ENCODE results near the gene DACH1. TPM values are rescaled to one million over a fixed set of nuclear protein-coding genes. Genes with fewer than 3 reads are reported as not detected.
"Not testable (repeated sequence)": the region's sequence is repeated elsewhere in the genome, so short reads cannot be mapped to it uniquely, and the experiment has no call there.

Gene DACH1
- total RNA-seq, 8 experiments from 2014 or later = 0.20 to 74.1 (median 38.8) TPM

DNA sequence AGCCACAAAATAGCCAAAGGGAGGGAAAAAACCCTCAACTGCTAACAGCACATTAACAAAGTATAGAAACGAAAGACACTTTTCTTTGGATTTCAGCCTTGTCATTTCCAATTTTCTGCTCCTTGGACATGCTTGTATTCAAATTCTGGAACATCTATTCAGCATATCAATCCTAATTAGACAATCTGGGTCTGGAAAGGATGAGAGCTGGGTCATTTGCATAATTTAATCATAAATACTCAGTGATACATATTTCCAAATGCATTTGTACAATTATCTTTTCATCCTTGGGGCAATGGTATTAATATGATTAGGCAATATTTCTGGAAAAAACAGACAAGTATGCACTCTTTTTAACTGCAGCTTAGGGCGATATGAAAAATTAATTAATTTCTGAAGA, 14.3 kb downstream of the DACH1 start:
- H3K27ac ChIP-seq = no peak overlapping the region
- 10 to 84% (median 65%) methylated on average over 1 to 2 of the region's 2 CpGs; no CpG with 5 or more reads in 1 of the 10 experiments for WGBS, 10 experiments
- in situ Hi-C loops (cut with MboI; ENCODE audit: low pct_unique_long_range_greater_than_20kb in 2 of 9, low sequenced_read_pairs in 9 of 9, unreplicated experiment in 9 of 9) = loop anchor here in 2 of 9 experiments (25.0 kb wide), 2 partner anchors 240 to 540 kb away; no protein-coding TSS in a partner anchor
- peaks cover 33 to 74% of the 10 kb centered on the region in 2 donors for H3K4me1 ChIP-seq (replicated peaks in 1 of 2)
- no peak for ATAC-seq (replicated peaks in 6 of 8)
- H3K4me3 ChIP-seq = no peak overlapping the region

DNA sequence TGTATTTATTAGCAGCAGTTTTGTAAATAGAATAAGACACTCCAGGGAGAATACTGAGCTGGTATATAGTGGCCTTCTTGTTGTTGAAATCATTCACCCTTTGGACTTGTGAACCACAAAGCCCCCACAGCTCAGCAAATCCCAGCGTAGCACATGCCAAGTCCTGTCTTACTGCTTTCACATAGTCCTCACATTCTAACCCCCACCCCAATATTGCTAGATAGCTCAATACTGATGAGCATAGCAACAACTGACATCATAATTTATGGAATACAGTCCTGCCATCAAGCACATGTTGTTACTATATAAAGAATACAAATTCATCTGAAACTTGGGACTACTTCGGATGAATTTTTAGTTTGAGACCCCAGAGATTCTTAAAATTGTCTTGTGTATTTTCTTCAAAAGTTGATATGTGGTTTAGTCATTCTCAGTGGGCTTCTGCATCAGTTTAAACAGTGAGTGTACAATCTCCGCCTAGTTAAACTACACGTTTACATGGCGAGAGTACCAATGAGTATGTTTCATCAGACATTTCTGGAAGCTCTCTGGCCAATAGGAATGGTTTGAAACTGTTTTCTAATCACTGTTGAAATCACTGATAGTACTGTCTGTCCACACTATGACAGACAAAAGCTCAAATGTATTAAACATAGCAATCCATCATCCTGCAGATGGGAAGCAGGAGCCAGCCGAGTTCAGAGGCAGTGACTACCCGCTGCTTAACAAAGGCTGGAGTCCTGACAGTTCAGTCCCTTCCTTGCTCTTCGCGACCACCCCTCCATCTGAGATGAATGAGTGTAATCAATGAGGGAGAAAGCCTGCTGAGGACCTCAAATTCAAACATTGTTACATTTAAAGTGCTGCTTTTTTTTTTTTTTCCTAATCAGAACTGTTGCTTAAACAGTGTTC, 15.2 kb downstream of the DACH1 start:
- Histone ChIP-seq H3K4me3 (peak overlapping the region in 3 of 5 donors; percentile 1 to 18 (median 16)), H3K4me1 (replicated peaks in 1 of 2) (peaks cover 32 to 64% of the 10 kb centered on the region in 2 donors), H3K27ac (peak overlapping the region in 1 of 2 donors; percentile 2)
- in situ Hi-C loops (cut with MboI; ENCODE audit: low pct_unique_long_range_greater_than_20kb in 2 of 9, low sequenced_read_pairs in 9 of 9, unreplicated experiment in 9 of 9) = loop anchor here in 2 of 9 experiments (25.0 kb wide), 2 partner anchors 239 to 539 kb away; no protein-coding TSS in a partner anchor
- WGBS, 10 experiments = 0 to 76% (median 20%) methylated on average over 2 to 7 of the region's 9 CpGs; no CpG with 5 or more reads in 1 of the 10 experiments
- ATAC-seq (replicated peaks in 6 of 8) = peak in 5 of 8 experiments; percentile 74 to 83 (median 80)

DNA sequence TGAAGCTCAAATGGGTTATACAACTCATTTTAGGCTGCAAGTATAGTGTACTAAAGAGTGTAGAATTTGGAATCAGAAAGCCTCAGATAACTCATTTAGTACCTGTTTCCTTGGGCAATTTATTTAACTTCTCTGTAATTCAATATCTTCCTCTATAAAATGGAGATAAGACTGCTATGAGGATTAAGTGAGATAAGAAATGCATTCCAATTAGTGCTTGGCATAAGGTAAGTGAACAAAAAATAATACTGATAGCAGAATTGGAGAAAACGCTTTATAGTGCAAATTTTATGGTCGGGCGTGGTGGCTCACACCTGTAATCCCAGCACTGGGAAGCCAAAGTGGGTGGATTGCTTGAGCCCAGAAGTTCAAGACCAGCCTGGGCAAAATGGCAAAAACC, 25.0 kb downstream of the DACH1 start:
- Histone ChIP-seq H3K4me1 (replicated peaks in 1 of 2) (no peaks in the 10 kb centered on the region), H3K4me3 (no peak overlapping the region), H3K27ac (no peak overlapping the region)
- 0 to 100% (median 80%) methylated on average over 1 to 3 of the region's 3 CpGs; no CpG with 5 or more reads in 3 of the 10 experiments for WGBS, 10 experiments
- in situ Hi-C loops (cut with MboI; ENCODE audit: low pct_unique_long_range_greater_than_20kb in 2 of 9, low sequenced_read_pairs in 9 of 9, unreplicated experiment in 9 of 9) = no loop called here
- no peak for ATAC-seq (replicated peaks in 6 of 8)

DNA sequence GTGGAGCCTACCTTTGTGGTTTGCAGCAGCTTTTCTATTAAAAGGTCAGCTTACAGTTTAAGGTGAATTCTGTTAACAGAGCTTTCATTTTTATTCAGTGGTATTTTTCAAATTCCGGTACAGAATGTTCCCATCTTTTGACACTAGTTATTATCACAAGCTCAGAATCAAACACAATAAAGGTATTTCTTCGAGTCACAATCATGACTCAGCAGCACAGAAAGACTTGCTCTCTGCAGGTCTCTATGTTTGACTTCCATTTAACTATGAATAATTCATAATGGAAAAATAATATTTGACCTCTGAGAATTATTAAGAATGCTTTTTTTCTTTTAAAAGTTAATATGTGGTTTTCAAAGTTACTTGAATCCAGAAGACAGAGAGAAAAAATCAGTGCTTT, 28.2 kb downstream of the DACH1 start:
- Histone ChIP-seq H3K27ac (no peak overlapping the region), H3K4me3 (no peak overlapping the region), H3K4me1 (replicated peaks in 1 of 2) (no peaks in the 10 kb centered on the region)
- WGBS, 10 experiments = 0 to 100% (median 64%) methylated on average over 1 to 2 of the region's 2 CpGs; no CpG with 5 or more reads in 2 of the 10 experiments
- in situ Hi-C loops (cut with MboI; ENCODE audit: low pct_unique_long_range_greater_than_20kb in 2 of 9, low sequenced_read_pairs in 9 of 9, unreplicated experiment in 9 of 9) = no loop called here
- ATAC-seq (replicated peaks in 6 of 8) = no peak

DNA sequence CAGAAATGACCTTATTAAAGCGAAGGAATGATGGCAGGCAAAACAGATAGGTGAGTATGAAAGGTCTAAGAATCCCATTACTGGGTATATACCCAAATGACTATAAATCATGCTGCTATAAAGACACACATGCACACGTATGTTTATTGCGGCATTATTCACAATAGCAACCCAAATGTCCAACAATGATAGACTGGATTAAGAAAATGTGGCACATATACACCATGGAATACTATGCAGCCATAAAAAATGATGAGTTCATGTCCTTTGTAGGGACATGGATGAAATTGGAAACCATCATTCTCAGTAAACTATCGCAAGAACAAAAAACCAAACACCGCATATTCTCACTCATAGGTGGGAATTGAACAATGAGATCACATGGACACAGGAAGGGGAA, 29.4 kb downstream of the DACH1 start:
- in situ Hi-C loops (cut with MboI; ENCODE audit: low pct_unique_long_range_greater_than_20kb in 2 of 9, low sequenced_read_pairs in 9 of 9, unreplicated experiment in 9 of 9); ATAC-seq (replicated peaks in 6 of 8): not testable (repeated sequence)
- 9 to 100% (median 100%) methylated on average over 1 to 2 of the region's 5 CpGs; no CpG with 5 or more reads in 3 of the 10 experiments for WGBS, 10 experiments

DNA sequence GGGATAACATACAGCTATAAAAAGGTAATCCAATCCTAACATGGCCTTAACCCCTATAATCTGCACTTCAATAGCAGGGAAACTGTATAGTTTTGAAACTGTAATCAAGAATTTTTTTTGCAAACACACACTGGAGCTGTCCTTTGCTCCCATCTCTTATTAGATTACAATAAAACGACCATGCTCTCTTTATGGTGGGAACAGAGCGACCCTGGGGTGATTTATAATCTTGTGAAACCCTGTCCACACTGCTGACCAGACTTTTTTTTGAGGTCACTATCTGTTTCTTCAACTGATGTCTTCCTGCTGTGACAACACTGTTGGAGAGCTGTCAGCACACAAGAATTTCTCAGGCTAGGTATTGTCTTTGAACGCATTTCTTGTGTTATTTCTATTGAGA, 35.3 kb downstream of the DACH1 start:
- peaks cover 31 to 55% of the 10 kb centered on the region in 2 donors for H3K4me1 ChIP-seq (replicated peaks in 1 of 2)
- no peak overlapping the region for H3K4me3 ChIP-seq
- ATAC-seq (replicated peaks in 6 of 8) = peak in 5 of 8 experiments; percentile 83 to 96 (median 87)
- in situ Hi-C loops (cut with MboI; ENCODE audit: low pct_unique_long_range_greater_than_20kb in 2 of 9, low sequenced_read_pairs in 9 of 9, unreplicated experiment in 9 of 9) = no loop called here
- WGBS, 10 experiments = 0 to 53% (median 0%) methylated on average over 1 to 3 of the region's 3 CpGs; no CpG with 5 or more reads in 1 of the 10 experiments
- peak overlapping the region in 1 of 2 donors; percentile 0 for H3K27ac ChIP-seq

More for the DNA sequence above, 29.4 kb downstream of the DACH1 start:
- not testable (repeated sequence) for H3K4me1 ChIP-seq (replicated peaks in 1 of 2); H3K4me3 ChIP-seq; H3K27ac ChIP-seq

DNA sequence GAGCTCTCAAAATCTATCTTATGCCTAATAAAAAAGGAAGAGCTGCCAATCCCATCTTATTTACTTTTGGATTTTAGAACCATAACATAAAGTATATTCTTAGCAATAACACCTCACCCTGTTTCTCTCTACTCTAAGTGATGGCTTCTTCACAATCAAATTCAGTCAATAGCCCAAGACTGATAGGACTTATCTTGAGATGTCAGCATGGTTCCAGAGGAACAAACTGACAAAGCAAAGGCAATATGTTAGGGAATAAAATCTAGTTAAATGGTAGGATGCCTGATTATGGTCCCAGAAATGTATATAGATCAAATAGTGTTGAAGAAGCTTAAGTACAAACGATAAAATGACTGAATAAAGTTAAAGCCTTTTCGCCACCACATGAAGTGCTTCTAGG, 36.3 kb downstream of the DACH1 start:
- Histone ChIP-seq H3K27ac (no peak overlapping the region), H3K4me1 (replicated peaks in 1 of 2) (peaks cover 31 to 55% of the 10 kb centered on the region in 2 donors), H3K4me3 (no peak overlapping the region)
- WGBS, 10 experiments = 0 to 100% (median 74%) methylated on average over 2 of the region's 2 CpGs
- no peak for ATAC-seq (replicated peaks in 6 of 8)
- in situ Hi-C loops (cut with MboI; ENCODE audit: low pct_unique_long_range_greater_than_20kb in 2 of 9, low sequenced_read_pairs in 9 of 9, unreplicated experiment in 9 of 9) = no loop called here

DNA sequence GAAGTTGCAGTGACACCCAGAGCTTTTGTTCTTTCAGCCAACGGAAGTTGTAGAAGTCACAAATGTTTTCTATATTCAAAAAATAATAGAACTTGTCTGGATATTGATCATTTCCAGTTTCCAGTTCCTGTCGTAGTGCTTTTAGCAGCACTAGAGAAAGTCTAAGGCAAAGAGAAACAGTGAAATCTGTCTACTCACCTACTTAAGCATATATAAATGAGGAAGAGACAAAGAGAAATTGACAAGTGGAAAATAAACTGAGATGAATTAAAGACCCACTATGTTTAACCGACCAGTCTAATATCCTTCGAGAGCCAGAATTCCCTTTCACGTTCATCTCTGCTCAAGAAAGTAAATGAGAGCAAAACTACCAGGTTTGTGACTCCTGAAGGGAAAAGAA, 36.7 kb downstream of the DACH1 start:
- 14 to 78% (median 67%) methylated on average over 1 to 5 of the region's 5 CpGs; no CpG with 5 or more reads in 1 of the 10 experiments for WGBS, 10 experiments

DNA sequence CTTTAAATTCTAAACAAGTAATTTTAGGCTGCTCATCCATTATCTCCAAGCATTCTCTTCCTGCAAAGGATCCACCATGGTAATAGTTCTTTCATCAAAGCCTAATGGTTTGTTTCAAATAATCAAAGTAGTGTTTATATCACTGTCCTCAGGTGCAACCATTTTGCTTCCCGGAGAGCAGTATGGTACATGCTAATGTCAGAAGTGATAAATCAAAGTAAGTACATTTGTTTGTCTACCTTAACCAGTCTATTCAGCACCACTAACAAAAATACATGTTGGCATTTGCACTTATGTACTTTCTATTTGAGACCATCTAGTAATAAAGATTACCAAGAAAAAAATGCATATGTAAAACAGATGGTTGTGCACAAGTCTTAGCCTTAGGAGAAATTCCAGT, 37.5 kb downstream of the DACH1 start:
- Histone ChIP-seq H3K4me3 (no peak overlapping the region), H3K27ac (no peak overlapping the region), H3K4me1 (replicated peaks in 1 of 2) (peaks cover 31 to 55% of the 10 kb centered on the region in 2 donors)
- in situ Hi-C loops (cut with MboI; ENCODE audit: low pct_unique_long_range_greater_than_20kb in 2 of 9, low sequenced_read_pairs in 9 of 9, unreplicated experiment in 9 of 9) = no loop called here
- 0 to 42% (median 12%) methylated on average over 1 of the region's 1 CpG; no CpG with 5 or more reads in 2 of the 10 experiments for WGBS, 10 experiments
- peak in 5 of 8 experiments; percentile 35 to 86 (median 43) for ATAC-seq (replicated peaks in 6 of 8)

More for the DNA sequence above, 36.7 kb downstream of the DACH1 start:
- no peak overlapping the region for H3K27ac ChIP-seq
- no peak overlapping the region for H3K4me3 ChIP-seq
- no peak for ATAC-seq (replicated peaks in 6 of 8)
- H3K4me1 ChIP-seq (replicated peaks in 1 of 2) = peaks cover 31 to 55% of the 10 kb centered on the region in 2 donors
- in situ Hi-C loops (cut with MboI; ENCODE audit: low pct_unique_long_range_greater_than_20kb in 2 of 9, low sequenced_read_pairs in 9 of 9, unreplicated experiment in 9 of 9) = no loop called here

DNA sequence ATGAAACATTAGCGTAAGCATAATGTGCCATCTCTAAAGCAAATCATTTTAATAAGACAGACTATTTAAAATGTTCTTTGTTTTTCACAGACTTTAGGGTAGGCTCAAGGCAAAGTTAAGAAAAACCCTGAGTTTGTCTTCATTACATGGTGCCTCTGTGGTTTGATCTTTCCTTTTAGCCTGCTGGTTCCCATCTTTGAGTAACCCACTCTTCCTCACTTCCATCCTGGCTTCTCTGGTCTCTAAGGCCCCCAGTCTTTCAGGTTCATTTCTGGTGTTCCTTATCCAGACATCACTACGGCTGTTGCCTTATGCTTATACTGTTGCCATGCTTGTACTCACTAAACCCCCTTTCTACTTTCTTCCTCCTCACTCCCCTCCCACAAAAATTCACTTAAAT, 38.4 kb downstream of the DACH1 start:
- in situ Hi-C loops (cut with MboI; ENCODE audit: low pct_unique_long_range_greater_than_20kb in 2 of 9, low sequenced_read_pairs in 9 of 9, unreplicated experiment in 9 of 9) = no loop called here
- Histone ChIP-seq H3K4me1 (replicated peaks in 1 of 2) (peaks cover 31 to 55% of the 10 kb centered on the region in 2 donors), H3K27ac (no peak overlapping the region), H3K4me3 (no peak overlapping the region)
- WGBS, 10 experiments = 27 to 100% (median 93%) methylated on average over 1 to 2 of the region's 2 CpGs; no CpG with 5 or more reads in 2 of the 10 experiments
- ATAC-seq (replicated peaks in 6 of 8) = no peak

DNA sequence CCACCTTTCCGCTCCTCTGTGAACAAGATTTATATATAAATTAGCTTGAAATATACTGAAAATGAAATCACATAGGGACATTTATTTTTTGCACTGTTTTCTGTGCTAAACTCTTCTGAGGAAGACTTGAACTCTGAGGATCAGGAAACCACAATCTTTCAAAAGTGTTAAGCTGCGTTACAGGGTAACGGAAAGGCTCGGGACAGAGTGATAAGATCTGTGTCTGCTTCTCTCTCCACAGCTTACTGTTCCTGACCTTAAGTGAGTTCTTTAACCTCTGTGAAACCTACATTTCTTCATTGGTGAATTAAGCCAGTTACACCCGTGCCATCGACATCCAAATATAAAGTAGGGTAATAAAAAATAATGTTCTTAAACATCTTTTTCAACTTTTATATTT, 38.9 kb downstream of the DACH1 start:
- in situ Hi-C loops (cut with MboI; ENCODE audit: low pct_unique_long_range_greater_than_20kb in 2 of 9, low sequenced_read_pairs in 9 of 9, unreplicated experiment in 9 of 9) = no loop called here

DNA sequence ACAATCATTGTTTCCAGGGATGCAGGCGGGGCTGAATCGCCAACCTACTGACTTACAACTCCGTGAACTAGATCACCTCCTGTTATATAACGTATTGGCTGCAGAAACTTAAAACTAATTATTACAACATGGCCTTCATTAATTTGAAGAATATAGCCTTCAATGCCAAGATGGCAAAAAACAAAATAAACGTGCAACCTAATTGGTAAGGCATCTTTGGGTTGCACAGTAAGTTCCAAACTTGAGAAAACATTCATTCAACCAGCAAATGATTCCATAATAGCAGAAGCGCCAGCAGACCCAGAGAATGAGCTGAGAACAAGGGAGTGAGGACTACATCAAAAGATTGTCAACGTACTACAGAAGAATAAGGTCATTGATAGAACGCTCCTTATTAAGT, 39.8 kb downstream of the DACH1 start:
- peaks cover 31 to 52% of the 10 kb centered on the region in 2 donors for H3K4me1 ChIP-seq (replicated peaks in 1 of 2)
- in situ Hi-C loops (cut with MboI; ENCODE audit: low pct_unique_long_range_greater_than_20kb in 2 of 9, low sequenced_read_pairs in 9 of 9, unreplicated experiment in 9 of 9) = no loop called here
- WGBS, 10 experiments = 19 to 88% (median 76%) methylated on average over 2 to 8 of the region's 8 CpGs
- H3K4me3 ChIP-seq = no peak overlapping the region
- no peak for ATAC-seq (replicated peaks in 6 of 8)
- H3K27ac ChIP-seq = no peak overlapping the region

More for the DNA sequence above, 38.9 kb downstream of the DACH1 start:
- H3K27ac ChIP-seq = no peak overlapping the region
- peaks cover 31 to 55% of the 10 kb centered on the region in 2 donors for H3K4me1 ChIP-seq (replicated peaks in 1 of 2)
- no peak overlapping the region for H3K4me3 ChIP-seq
- WGBS, 10 experiments = 8 to 89% (median 78%) methylated on average over 1 to 6 of the region's 6 CpGs
- ATAC-seq (replicated peaks in 6 of 8) = peak in 3 of 8 experiments; percentile 6 to 34 (median 24)

DNA sequence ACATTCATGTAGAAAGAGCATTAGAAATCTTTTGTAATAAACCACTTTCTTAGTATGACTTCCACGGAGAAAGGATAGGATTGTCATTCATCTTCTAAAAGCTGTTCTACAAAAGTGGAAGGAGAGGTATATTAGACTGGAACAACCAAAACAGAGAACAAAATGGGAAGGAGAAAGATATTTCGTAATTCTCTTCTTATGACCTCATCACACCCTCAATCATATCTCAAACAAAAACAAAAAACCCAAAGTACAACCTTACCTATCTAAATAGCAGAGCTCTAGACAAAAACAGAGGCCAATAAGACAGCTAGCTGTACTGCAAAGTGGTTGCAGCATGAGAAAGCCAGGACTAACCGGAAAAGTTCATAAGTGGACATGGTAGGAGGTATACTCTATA, 46.3 kb downstream of the DACH1 start:
- in situ Hi-C loops (cut with MboI; ENCODE audit: low pct_unique_long_range_greater_than_20kb in 2 of 9, low sequenced_read_pairs in 9 of 9, unreplicated experiment in 9 of 9) = no loop called here
- ATAC-seq (replicated peaks in 6 of 8) = no peak
- no peak overlapping the region for H3K27ac ChIP-seq
- H3K4me3 ChIP-seq = no peak overlapping the region
- H3K4me1 ChIP-seq (replicated peaks in 1 of 2) = no peaks in the 10 kb centered on the region
- WGBS, 10 experiments = 0 to 100% (median 89%) methylated on average over 1 to 3 of the region's 3 CpGs; no CpG with 5 or more reads in 1 of the 10 experiments
